Measurements from ENCODE around the gene TEX13B.

GRCh38 chrX:107979534-107979933 is 2.6 kb downstream of the TEX13B start:
- no peak for TF ChIP-seq CTCF (IDR thresholded peaks at IDR 0.05)
- TF ChIP-seq POLR2A (IDR thresholded peaks at IDR 0.05) = no peak
